HCT116 (cell line): ENCODE results near the gene GSG1L.

Source experiments
- CBX3 ChIP-seq: IDR thresholded peaks from 2 replicates; pipeline ENCODE4 v1.6.1; 2012; ENCODE audit warnings: low read depth
- EGR1 ChIP-seq: IDR thresholded peaks from 2 replicates; pipeline ENCODE4 v1.6.1; 2012; ENCODE audit warnings: low read depth
- EZH2phosphoT487 ChIP-seq: fragments of 200-600 bp; IDR thresholded peaks from 2 replicates; pipeline ENCODE4 v1.6.1; 2018; ENCODE audit warnings: antibody characterized with exemption, borderline replicate concordance
- FOSL1 ChIP-seq: IDR thresholded peaks from 2 replicates; pipeline ENCODE4 v1.6.1; 2012; ENCODE audit warnings: low read depth
- POLR2AphosphoS5 ChIP-seq: IDR thresholded peaks from 2 replicates; pipeline ENCODE4 v1.6.1; 2011; ENCODE audit warnings: mild to moderate bottlenecking, low read depth, low read length, moderate library complexity
- RAD21 ChIP-seq: IDR thresholded peaks from 2 replicates; pipeline ENCODE4 v1.6.1; 2012; ENCODE audit warnings: low read depth, mild to moderate bottlenecking
- SP1 ChIP-seq: IDR thresholded peaks from 2 replicates; pipeline ENCODE4 v1.6.1; 2012; ENCODE audit warnings: low read depth
- ZNF274 ChIP-seq: fragments of 200-500 bp; sonication (Bioruptor generic); IDR thresholded peaks from 2 replicates; pipeline ENCODE4 v1.6.1; 2014; ENCODE audit warnings: mild to moderate bottlenecking, low read depth, low read length, inconsistent platforms
- TF ChIP-seq, protein P1 (sequence below): IDR thresholded peaks from 2 replicates; pipeline ENCODE4 v1.6.1; 2012
- TF ChIP-seq, protein P2 (sequence below), 3 experiments: fragments of 200-600 bp in 1 of 3; sonication (generic) in 1 of 3; IDR thresholded peaks in 2 of 3; conservative IDR thresholded peaks in 1 of 3; 2 replicates each; pipeline ENCODE4 v1.5.1; 2012 to 2017; ENCODE audit warnings: low read depth in 2 of 3, low read length in 2 of 3, antibody characterized with exemption in 1 of 3, borderline replicate concordance in 1 of 3, control low read depth in 1 of 3, mild to moderate bottlenecking in 1 of 3, mixed read lengths in 1 of 3, mixed run types in 1 of 3, moderate library complexity in 1 of 3; ENCODE audit not compliant: insufficient read depth in 1 of 3

DNA sequence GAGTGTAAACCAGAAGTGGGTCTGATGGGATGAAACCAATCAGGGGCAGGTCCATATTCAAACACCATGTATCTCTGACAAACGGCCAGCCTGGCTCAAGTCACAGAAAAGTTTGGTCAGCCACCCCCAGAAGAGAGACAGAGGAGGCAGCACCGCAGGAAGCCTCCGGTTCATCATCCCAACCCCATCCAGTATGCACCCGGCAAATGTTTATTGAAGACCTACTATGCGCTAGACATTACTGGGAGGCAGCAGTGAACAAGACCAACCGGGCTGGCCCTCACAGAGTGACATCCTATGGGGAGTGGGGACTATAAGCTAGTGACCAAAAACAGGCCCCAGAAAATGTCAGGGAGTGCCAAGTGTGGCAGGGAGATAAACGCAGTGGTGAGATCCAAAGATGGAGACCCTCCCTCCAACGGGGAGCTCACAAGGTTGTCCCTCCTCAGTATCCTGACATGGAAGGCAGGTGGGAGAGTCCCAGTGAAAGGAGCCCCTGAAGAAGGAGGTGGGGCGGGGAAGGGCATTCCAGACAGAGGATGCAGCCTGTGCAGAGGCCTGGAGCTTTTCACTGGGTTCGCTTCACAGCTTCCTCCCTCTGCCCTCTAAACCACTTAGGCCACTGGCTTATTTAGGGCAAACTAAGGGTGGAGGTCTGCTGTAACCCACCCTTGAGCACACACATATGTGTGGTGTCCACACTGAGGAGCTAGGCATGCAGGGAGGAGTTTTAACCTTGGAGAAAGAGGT is 2.0 kb downstream of the GSG1L start:
- TF ChIP-seq FOSL1 (no peak), SP1 (no peak), CBX3 (no peak), EGR1 (no peak), RAD21 (no peak), ZNF274 (no peak), EZH2phosphoT487 (no peak), POLR2AphosphoS5 (no peak)
- TF ChIP-seq, protein P1, sequence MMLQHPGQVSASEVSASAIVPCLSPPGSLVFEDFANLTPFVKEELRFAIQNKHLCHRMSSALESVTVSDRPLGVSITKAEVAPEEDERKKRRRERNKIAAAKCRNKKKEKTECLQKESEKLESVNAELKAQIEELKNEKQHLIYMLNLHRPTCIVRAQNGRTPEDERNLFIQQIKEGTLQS: no peak
- TF ChIP-seq, protein P2, sequence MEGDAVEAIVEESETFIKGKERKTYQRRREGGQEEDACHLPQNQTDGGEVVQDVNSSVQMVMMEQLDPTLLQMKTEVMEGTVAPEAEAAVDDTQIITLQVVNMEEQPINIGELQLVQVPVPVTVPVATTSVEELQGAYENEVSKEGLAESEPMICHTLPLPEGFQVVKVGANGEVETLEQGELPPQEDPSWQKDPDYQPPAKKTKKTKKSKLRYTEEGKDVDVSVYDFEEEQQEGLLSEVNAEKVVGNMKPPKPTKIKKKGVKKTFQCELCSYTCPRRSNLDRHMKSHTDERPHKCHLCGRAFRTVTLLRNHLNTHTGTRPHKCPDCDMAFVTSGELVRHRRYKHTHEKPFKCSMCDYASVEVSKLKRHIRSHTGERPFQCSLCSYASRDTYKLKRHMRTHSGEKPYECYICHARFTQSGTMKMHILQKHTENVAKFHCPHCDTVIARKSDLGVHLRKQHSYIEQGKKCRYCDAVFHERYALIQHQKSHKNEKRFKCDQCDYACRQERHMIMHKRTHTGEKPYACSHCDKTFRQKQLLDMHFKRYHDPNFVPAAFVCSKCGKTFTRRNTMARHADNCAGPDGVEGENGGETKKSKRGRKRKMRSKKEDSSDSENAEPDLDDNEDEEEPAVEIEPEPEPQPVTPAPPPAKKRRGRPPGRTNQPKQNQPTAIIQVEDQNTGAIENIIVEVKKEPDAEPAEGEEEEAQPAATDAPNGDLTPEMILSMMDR (IDR thresholded peaks at IDR 0.05 in 2 of 3, conservative IDR thresholded peaks at IDR 0.05 in 1 of 3; ENCODE audit: borderline replicate concordance in 1 of 3, insufficient read depth in 1 of 3, low read depth in 2 of 3, low read length in 2 of 3): no peak
